GM21390 (cell line): ENCODE results near the gene DNMT3B.
A peak's percentile ranks its signal among the peaks of the same experiment; 100 is the strongest.
"Not testable (repeated sequence)": the region's sequence is repeated elsewhere in the genome, so short reads cannot be mapped to it uniquely, and the experiment has no call there.

Experiments used
- ATAC-seq: cut with Tn5 transposase; IDR thresholded peaks from one replicate; pipeline ENCODE4 v1.9.1; 2021; ENCODE audit not compliant: unreplicated experiment

DNMT3B gene

DNA sequence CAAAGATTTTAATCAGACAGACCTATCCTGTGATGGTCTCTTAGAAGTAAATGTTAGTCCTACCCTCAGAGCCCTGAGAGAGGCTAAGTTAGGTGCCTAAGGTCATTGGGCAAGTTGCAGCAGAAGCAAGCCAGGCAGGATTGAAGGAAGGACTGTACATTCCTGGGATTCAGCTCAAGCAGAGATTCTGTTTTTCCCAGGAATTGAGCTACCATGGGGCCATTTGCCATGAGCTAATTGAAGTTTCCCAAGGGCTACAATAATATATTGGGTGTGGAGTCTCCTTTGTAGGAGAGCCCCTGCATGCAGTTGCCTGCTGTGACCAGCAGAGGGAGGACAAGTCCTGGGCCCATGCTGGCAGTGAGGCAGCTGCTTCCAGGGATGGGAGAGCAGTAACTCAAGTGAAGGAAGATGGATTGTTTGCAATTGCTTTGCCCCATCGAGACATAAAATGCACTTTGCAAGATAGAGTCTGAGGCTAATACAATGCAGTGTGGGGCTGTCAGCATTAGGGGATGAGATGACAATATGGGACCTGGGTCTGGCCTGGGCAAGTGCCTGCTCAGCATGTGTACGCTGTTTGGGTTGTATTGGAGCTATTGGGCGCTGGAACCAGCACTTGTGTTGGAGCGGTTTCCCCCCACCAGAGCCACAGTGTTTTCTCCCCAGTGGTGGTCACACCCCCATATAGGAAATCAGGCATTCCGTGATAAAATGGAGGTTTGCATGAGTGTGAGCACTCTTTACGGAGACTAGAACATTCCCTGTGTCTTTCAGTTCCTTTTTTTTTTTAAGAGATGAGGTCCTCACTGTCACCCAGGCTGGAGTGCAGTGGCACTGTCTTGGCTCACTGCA is 27.9 kb downstream of the DNMT3B start:
- peak; percentile 57 for ATAC-seq

DNA sequence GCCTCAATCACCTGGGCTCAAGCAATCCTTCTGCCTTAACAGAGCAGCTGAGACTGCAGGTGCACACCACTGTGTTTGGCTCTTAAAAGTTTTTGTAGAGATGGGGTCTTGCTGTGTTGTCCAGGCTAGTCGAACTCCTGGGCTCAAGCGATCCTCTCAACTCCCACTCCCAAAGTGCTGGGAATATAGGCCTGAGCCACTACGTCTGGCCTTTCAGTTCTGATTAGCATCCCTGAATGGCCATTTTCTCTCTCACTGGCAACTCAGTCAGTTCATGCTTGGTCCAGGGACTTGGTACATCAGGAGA is 28.5 kb downstream of the DNMT3B start:
- no peak for ATAC-seq

DNA sequence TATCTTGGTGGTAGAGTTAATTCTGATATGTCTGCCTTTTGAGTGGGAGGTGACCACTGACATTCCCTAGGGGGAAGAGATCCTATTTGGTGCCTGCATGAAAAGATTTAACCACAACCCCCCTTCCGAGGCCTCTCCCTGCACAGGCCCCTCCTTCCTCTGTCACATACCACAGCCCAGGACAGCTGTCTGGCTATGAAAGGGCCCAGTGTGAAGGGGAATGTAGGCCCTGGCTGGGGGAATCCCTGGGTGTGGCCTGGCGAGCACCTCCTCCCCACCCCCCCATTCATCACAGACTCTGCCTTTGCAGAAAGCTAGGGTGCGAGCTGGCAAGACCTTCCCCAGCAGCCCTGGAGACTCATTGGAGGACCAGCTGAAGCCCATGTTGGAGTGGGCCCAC is 30.1 kb downstream of the DNMT3B start:
- peak; percentile 81 for ATAC-seq

DNA sequence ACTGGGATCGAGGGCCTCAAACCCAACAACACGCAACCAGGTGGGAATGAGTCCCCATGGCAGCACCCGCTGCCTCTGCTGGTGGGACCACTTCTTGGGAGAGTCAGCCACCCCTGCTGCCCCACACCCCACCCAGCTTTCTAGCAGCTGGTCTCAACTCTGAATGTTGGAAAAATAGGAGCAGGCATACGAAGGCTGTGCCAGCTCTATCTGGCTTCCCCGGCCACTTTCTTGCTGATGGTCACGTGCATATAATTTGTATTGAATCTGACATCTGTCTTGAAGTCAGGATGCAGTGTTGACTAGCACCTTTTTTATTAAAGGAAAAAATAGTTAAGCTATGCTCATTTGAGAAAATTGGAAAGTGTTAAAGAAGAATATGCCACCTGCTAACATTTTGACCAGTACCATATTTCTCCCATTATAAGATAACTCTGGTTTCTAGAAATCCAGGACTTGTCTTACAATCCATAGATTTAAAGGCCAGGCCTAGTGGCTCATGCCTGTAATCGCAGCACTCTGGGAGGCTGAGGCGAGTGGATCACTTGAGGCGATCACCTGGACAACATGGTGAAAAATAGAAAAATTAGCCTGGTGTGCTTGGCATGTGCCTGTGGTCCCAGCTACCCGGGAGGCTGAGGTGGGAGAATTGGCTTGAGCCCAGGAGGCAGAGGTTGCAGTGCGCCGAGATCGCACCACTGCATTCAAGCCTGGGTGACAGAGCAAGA is 30.7 kb downstream of the DNMT3B start:
- ATAC-seq: no peak

DNA sequence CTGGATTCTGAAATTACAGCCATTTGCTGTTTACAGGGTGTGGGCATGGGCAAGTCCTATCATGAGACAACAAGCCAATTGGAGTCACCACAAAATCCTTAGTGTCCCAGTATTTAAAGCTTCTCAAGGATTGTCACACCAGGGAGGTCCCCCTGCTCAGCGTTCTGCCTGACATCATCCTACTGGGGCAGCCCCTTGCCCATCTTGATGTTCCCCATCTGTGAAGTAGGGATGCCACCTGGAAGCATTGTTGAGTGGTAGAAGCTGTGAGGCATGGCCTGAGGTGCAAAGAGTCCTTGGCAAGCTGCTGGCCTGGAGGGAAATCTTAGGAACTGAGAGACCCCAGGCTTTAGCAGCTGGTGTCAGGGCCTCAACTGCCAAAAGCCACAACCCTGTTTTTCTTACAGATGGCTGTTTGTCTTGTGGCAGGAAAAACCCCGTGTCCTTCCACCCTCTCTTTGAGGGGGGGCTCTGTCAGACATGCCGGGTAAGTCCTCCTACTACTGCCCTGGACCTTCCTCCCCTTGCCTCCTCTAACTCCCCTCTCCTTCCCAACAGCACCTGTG is 34.3 kb downstream of the DNMT3B start:
- ATAC-seq: no peak

DNA sequence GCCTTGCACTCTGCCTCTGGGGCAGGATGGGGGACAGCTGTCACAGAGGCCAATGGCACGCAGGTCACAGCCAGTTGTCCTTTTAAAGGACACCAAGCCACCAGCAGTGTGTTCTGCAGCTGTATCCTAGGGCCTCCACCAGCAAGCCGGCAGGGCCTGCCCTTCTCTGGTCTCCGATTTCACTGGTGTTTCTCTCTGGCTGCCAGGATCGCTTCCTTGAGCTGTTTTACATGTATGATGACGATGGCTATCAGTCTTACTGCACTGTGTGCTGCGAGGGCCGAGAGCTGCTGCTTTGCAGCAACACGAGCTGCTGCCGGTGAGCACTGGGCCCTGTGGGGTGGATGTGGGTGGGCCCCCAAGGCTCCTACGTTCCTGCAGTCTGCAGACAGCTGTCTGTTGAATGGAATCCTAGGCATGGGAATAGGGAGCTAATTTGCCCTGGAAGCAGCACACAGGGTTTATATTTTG is 34.8 kb downstream of the DNMT3B start:
- no peak for ATAC-seq

DNA sequence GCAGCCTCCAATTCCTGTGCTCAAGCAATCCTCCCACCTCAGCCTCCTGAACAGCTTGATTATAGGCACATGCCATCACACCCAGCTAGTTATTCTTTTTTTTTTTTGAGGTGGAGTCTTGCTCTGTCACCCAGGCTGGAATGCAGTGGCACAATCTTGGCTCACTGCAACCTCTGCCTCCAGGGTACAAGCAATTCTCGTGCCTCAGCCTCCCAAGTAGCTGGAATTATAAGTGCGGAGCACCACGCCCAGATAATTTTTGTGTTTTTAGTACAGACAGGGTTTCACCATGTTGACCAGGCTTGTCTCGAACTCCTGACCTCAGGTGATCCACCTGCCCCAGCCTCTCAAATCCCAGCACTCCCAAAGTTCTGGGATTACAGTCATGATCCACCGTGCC is 35.4 kb downstream of the DNMT3B start:
- ATAC-seq: not testable (repeated sequence)

DNA sequence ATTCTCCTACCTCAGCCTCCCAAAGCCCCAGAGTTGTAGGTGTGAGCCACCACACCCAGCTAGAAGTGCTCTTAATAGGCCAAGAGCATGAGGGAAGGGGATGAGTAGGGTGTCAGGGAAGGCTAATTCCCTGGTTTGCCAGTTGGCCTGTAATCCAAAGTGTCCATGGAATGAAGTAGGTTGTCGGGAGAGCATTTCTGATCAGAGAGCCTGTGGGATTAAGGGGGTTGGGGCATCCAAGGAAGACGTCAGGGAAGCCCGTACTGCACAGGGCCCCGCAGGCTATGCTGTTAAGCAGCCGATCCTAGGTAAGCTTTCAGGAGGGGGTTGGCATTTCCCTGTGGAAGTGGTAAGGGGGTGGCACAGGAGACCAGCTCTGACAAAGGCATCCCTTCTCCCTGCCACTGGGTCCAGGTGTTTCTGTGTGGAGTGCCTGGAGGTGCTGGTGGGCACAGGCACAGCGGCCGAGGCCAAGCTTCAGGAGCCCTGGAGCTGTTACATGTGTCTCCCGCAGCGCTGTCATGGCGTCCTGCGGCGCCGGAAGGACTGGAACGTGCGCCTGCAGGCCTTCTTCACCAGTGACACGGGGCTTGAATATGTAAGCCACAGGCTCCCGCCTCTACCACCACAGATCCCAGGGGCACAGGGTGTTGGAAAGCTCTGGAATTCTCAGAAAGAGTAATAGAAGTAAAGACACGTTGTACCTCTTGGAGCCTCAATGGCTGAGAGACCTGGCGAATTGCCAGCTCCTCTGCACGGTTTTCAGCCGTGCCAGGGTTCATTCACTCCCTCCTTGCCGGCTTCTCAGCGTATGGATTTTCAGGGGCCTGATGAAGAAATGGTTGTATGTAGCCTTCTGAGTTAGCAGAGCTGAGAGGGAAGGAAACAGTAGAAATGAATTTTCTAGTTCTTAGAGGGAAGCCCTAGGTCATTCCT is 36.1 kb downstream of the DNMT3B start:
- no peak for ATAC-seq

DNA sequence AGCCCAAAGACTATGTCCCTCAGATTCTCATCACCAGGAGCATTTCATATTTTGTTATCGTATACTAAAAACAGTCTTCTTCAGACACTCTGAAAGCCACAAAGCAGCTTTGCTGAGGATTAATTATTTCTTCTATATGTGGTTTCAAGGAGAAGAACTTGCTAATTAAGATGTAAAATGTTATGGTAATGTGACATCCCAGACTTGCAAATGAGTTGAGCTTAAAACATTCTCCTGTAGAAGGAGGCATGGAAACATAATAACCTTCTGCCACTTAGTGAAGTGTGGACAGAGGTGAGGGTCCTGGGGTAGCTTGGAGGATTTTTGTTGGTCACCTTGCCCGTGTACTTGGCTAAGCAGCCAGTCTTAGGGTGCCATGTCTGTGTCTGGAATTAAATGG is 40.9 kb downstream of the DNMT3B start:
- no peak for ATAC-seq

DNA sequence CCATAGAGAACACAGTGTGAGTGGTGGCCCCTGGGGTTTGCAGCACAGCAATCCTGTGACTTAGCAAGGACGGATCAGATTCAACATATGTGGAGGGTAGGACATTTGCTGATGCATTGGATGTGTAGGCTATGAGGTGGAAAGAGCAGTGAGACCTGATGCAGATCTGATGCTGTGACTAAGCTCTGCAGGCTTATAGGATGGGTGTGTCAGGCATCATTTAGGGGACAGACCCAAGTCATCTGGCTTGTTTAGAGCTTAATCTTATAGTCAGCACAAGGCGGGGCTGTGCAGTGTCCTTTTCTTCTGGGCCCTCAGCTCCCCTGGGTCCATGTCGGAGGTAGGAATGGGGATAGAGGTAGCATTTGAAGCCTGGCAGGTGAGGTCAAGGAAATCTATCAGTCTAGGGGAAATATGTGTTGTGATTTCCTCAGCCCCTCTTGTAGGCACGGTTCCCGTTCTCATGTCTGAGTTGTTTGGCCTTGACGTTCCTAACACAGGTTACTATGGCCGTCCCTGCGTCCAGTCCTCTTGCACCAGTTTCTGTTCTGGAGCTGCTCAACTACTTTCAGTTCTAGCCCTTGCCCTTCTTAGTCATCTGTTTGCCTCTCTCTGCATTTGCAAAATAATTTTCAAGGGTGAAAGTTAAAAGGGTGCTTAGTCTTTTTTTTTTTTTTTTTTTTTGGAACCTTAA is 42.0 kb downstream of the DNMT3B start:
- ATAC-seq: no peak

DNA sequence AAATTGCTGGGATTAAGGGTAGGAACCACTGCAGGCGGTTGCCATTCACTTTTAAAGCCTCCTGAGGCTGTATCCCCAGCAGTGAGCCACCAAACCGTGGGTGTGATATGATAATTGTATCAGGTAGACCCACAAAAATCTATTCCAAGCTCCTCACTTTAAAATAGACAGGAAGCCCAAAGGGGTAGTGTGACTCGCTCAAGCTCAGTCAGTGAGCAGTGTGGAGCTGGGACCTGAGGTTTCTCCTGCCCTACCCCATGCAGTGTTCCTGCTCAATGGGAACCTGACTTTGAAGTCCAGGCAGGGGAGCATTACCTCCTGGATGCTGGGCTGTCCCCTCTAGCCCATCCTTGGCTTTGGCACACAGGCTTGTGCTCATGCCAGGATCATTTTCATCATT is 42.6 kb downstream of the DNMT3B start:
- ATAC-seq: no peak

DNA sequence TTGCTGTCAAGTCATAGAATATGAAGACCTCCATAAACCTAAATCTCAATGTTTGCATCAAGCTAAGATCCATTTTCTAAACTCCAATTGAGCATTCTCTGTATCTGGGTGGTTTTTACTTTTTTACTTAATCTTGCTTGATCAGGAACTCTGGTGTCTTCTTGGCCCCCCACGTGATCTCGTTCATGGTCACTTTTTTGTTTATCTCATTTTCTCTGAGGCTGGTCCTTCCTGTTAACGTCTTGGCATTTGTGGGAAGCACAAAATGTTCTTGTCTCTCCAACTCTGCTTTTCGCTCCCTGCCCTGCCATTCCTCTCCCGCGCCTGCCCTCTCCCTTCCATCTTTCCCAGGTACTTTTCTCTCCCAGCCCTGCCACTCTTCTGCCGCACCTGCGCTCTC is 43.5 kb downstream of the DNMT3B start:
- ATAC-seq: no peak

DNA sequence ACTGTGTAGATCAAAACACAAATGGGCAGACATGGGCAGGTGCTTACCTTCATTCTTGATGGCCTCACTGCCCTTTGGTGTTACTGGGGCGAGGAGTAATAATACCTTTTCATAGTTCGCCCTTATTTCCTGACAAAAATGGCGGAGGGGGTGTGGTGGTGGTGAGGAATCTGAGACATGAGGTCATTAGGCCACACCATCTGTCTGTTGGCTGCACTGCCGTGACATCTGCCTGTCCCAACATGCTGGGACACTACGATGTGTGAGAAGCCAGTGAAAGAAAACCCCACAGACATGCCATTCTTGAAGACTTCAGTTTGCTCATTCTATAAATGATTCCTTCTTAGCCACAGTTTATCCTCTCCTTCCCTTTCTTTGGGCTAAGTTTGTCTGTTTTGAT is 44.2 kb downstream of the DNMT3B start:
- ATAC-seq: no peak

DNA sequence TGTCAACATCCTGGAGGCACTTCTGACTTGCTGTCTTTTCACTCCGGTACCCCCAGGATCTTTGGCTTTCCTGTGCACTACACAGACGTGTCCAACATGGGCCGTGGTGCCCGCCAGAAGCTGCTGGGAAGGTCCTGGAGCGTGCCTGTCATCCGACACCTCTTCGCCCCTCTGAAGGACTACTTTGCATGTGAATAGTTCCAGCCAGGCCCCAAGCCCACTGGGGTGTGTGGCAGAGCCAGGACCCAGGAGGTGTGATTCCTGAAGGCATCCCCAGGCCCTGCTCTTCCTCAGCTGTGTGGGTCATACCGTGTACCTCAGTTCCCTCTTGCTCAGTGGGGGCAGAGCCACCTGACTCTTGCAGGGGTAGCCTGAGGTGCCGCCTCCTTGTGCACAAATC is 45.5 kb downstream of the DNMT3B start:
- no peak for ATAC-seq

DNA sequence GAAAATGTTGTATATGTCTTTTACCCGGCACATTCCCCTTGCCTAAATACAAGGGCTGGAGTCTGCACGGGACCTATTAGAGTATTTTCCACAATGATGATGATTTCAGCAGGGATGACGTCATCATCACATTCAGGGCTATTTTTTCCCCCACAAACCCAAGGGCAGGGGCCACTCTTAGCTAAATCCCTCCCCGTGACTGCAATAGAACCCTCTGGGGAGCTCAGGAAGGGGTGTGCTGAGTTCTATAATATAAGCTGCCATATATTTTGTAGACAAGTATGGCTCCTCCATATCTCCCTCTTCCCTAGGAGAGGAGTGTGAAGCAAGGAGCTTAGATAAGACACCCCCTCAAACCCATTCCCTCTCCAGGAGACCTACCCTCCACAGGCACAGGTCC is 46.3 kb downstream of the DNMT3B start:
- no peak for ATAC-seq

DNA sequence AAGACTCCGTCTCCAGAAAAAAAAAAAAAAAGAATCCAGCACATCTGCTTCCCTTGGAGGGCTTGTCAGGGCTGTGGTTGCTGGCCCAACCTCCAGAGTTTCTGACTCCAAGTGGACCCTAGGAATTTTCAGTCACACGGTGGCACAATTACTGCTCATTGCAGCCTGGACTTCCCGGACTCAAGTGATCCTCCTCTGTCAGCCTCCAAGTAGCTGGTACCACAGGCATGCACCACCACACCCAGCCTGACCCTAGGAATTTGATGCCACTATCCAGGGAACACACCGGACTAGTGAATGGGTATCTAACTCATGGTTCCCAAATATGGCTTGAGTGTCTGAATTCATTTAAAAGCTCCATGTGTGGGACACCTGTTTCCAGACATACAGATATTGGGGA is 47.7 kb downstream of the DNMT3B start:
- no peak for ATAC-seq

DNA sequence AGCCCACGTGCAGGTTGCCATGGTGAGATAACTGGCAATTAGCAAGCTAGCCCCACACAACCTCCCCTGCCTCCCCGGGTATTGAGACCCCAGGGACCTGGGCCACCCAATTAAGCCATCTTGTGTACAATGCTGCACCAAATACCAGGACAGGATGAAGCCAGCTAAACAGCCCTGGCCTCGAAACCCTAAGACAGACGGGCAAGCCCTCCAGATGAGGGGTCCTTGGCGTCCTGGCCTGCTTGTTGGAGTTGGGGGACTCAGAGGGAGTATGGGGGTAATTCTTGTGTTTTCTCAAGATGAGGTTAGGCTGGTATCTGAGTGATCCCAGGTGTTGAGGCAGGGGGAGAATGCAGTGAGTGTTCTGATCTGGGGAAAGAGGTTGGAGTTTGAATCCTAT is 48.8 kb downstream of the DNMT3B start:
- ATAC-seq: no peak

DNA sequence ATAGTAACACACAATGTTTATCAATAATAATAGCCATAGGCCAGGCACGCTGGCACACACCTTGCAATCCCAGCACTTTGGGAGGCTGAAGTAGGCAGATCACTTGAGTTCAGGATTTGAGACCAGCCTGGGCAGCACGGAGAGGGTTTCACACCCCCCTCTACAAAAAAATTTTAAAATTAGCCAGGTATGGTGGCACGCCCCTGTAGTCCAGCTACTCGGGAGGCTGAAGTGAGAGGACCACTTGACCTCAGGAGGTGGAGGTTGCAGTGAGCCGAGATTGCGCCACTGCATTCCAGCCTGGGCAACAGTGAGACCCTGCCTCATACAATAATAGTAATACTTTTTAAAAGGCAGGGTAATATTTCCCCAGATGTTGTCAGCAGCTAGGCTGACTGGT is 49.7 kb downstream of the DNMT3B start:
- ATAC-seq: no peak

DNA sequence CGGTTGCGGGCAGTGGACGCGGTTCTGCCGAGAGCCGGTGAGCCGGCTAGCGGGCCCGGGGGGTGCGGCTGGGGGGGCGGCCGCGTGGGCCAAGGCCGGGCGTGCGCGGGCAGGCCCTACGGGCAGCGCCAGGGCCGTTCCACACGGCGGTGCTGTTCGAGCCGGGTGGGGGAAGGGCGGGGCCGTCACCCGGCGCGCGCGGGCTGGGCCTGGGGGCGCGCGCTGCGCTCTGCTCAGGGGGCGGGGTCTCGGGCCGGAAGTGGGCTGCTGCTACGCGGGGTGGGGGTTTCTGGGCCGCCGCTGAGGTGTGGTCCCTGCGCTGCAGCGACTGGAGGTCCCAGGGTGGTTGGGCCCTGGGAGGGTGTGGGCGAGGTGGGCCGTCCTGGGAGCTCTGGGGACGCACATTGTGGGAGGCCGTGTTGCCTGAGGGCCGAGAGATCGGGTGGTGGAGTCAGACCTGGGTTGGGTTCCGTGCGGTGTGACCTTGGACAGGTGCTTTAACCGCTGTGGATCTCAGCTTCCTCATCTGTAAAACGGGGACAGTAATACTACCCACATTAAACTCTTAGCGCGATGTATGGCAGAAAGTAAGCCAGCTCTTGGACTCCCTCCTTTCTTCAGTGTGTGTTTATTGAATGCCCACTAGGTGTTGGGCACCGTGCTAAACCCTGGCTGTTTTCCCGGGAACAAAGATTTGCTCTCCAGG is 58.0 kb downstream of the DNMT3B start:
- peak; percentile 65 for ATAC-seq
